G401 (cell line): ENCODE data around the gene KRT13. TPM values are rescaled to one million over a fixed set of nuclear protein-coding genes. Genes with fewer than 3 reads are reported as not detected.

Experiments
- DNase-seq: peaks from one replicate; pipeline ENCODE4 v3.0.0-alpha.2; 2015; ENCODE audit warnings: low spot score
- in situ Hi-C: cut with HindIII; loops from 2 replicates; pipeline ENCODE4 v1.10.0; 2016; ENCODE audit warnings: low sequenced_read_pairs, mixed read lengths
- total RNA-seq: library from RNA; depleted of rRNA; stranded (reverse); fragments of >200 nt; shearing (Covaris generic); gene quantifications from 2 replicates; pipeline ENCODE4 v1.2.3, GENCODE V29; 2014

Gene KRT13
- total RNA-seq, 1 experiment from 2014 or later: not detected

DNA sequence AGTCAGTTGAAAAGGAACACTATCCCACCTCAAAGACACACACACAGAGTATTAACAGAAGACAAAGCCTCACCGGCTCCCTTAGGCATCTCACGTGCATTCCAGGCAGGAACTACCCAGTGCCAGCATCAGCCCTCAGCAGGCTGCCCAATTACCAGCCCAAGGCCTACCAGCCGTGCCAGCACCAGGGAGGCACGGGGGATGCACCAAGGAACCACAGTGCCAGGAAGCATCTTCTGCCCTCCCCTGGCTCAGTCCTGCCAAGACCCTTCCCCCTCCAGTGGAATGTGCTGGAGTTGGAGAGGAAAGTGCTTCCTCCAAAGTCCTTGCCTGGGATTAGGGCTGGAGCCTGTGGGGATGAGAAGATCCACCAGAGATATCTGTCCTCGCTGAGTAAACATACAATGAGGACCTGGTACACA, 33.7 kb upstream of the KRT13 start:
- no peak for DNase-seq
- in situ Hi-C loops: no loop called here

- in situ Hi-C loops: no loop called here
- no peak for DNase-seq
Measured at GRCh38 chr17:41538565-41538991, 33.2 kb upstream of the KRT13 start.

GRCh38 chr17:41537990-41538389, 32.6 kb upstream of the KRT13 start:
- in situ Hi-C loops: no loop called here
- DNase-seq: no peak

GRCh38 chr17:41537614-41537954, 32.2 kb upstream of the KRT13 start:
- no peak for DNase-seq
- in situ Hi-C loops: no loop called here

GRCh38 chr17:41536741-41537613, 31.6 kb upstream of the KRT13 start:
- no peak for DNase-seq
- in situ Hi-C loops: no loop called here

- in situ Hi-C loops: no loop called here
- no peak for DNase-seq
Measured at GRCh38 chr17:41535764-41536481, 30.5 kb upstream of the KRT13 start.

GRCh38 chr17:41534899-41535546, 29.6 kb upstream of the KRT13 start:
- in situ Hi-C loops: no loop called here
- no peak for DNase-seq

GRCh38 chr17:41533613-41534012, 28.2 kb upstream of the KRT13 start:
- no peak for DNase-seq
- in situ Hi-C loops: no loop called here

GRCh38 chr17:41532947-41533570, 27.6 kb upstream of the KRT13 start:
- no peak for DNase-seq

DNA sequence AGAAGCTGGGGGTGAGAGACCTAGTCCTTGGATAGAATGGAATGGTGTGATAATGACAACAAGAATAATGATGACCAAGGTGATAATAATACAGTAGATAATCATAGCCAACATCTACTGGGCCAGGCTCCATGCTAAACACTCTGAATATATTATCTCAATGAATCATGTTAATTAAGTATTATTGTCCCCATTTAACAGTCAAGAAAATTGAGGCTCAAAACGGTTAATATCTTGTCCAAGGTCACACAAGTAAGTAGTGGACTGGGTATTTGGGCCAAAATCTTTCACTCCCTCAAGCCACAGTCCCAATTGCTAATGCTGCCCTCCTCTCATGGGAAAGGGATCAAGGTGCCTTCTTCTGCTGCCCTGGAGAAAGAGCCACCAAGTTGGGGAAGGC, 26.6 kb upstream of the KRT13 start:
- no peak for DNase-seq
- in situ Hi-C loops: no loop called here

More at GRCh38 chr17:41532947-41533570, 27.6 kb upstream of the KRT13 start:
- in situ Hi-C loops: no loop called here

DNA sequence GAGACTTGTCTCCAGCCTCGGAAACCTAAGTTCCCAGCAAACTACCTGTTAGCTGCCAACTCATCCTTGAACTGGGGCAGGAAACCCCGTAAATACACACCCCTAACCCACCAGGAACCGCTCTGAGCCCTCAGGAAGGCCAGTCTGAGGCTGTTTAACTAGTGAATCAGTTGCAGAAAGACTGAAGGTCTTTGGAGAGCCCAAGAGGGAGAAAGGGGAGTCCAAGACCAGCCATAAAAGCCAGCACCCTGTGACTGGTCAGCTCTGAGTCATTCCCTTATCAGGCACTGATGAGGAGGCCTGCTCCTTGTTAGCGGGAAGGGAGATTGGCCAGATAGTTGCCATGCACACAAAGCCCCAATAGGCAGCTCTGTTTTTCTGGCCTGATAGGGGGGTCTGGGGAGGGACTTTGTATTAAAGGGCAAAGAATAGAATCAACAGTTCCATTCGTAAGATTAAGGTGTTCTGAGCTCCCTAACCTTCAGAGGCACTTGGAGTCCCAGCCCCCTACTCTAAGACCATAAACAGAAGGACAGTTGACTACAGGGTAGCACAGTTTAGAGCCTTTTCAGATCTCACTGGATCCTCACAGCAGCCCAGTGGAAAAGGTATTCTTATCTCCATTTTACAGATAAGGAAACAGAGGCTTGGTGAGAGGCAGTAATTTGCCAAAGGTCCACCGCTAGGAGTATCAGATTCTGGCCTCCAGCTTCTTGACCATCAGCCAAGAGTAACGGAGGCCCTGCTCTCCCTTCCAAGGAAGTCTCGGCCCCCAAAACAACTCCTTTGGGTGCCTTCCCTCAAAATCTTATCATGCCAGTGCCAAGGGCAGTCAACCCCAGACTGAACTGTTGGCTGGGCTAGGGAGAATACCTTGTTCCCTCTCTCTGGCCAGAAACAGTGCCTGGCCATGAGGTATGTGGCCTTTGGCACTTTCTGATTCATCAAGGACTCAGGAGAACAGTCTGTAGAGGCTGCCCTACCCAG, 24.9 kb upstream of the KRT13 start:
- DNase-seq: no peak
- in situ Hi-C loops: no loop called here

- in situ Hi-C loops: no loop called here
- DNase-seq: no peak
Measured at GRCh38 chr17:41529491-41529915, 24.1 kb upstream of the KRT13 start.

DNA sequence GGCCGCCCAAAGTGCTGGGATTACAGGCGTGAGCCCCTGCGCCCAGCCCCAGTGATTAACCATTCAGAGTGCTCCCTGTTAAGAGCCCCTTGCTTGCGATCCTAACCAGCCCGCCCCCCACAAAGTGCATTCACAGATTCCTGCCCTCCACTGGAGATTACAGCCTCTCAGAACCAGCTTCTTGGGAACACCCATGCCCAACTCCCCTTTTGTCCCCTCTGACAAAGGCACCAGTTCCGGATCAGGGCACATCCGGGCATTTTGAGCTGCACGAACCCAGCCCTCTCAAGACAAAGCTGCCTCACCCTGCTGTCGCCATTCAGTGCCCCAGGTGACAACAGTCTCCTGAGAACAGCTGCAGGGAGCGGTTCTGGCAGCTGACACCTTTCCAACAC, 23.5 kb upstream of the KRT13 start:
- DNase-seq: no peak

DNA sequence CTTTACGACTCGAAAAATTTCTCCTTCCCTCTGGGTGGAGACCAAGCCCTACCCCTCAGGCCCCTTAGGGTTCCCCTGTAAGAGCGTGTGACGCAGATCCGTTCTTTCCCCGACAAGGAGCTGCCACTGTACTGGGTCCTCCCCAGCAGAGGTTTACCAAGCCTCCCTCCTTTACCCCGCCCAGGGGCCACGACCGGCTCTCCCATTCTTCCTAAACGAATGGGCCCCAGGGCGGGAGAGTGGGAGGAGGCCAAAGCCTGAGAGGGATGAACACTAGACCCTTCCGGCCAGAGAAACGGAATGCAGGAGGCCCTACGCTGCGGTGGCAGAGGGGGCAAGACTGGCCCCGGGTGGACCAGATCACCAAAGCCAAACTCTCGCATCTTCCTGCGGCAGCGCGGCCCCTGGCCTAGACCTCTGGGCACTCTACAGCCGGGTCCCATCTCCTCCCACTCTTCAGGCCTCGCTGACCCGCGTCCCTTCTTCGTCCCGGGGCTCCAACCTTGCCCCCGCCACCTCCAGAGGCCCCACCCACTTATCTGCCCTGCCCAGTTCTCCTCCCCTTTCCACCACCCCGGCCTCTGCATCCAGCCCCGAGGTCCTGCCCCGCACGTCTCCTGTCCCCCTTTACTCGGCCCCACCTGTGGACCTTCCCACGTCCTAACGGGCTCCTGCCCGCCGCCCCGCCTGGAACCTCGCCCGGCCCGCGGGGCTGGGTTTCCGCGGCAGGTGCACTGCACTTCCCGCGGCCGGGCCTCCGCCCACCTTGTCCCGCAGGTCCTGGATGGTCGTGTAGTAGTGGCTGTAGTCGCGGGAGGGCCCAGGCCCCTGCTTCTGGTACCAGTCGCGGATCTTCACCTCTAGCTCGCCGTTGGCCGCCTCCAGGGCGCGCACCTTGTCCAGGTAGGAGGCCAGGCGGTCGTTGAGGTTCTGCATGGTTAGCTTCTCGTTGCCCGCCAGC, 21.9 kb upstream of the KRT13 start:
- in situ Hi-C loops: no loop called here
- peak; percentile 46 for DNase-seq

More for the DNA sequence above, 23.5 kb upstream of the KRT13 start:
- in situ Hi-C loops: no loop called here

DNA sequence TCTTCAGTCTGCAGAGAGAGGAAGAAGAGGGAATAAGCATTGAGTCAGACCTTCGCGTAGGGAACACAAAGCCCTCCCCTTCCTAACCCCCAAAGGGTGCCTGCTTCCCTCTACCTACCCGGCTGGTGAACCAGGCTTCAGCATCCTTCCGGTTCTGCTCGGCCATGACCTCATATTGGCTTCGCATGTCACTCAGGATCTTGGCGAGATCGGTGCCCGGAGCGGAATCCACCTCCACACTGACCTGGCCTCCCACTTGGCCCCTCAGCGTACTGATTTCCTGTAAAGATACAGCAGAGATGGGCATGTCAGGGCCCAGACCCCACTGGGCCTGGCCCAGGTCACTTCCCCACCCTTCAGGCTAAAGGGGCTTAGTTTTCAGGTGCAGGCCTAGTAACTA, 18.8 kb upstream of the KRT13 start:
- no peak for DNase-seq
- in situ Hi-C loops: no loop called here

DNA sequence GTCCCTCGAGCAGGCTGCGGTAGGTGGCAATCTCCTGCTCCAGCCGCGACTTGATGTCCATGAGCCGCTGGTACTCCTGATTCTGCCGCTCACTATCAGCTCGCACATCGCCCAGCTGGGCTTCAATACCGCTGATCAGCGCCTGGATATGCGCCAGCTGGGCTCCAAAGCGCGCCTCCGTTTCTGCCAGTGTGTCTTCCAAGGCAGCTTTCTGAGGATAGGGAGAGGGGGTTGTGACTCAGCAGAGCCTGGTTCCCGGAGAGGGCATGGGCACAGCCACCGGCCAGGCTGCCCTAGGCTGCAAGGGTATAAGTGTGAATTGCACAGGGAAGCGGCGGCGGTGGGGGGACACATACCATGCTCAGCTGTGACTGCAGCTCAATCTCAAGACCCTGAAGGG, 18.4 kb upstream of the KRT13 start:
- no peak for DNase-seq
- in situ Hi-C loops: no loop called here

DNA sequence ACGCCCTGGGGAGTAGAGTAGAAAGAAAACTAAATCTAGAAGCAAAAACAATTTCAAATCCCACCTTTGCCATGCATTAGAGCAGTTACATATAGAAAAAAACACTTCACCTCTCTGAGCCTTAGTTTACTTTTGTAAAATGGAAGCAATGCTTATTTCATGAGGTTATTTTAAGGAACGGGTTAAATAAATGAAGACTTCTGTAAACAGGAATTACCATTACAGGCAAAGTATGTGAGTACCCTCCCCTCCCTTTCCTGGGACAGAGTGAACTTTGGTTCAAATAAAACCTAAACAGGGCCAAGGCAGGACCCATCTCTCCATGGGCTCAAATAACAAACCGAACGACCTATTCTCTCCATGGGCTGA, 17.8 kb upstream of the KRT13 start:
- in situ Hi-C loops: no loop called here
- DNase-seq: no peak
